WTC11 (cell line): ENCODE measurements around the gene PPP1R26.

Experiments
- CBFB ChIP-seq: sonication (generic); formaldehyde crosslinking; IDR thresholded peaks from 2 replicates; pipeline ENCODE4 v1.8.1; 2022; ENCODE audit warnings: mild to moderate bottlenecking, low read depth, missing genetic modification reagents
- HMGA2 ChIP-seq: fragments of 250-450 bp; sonication (Bioruptor Pico); IDR thresholded peaks from 2 replicates; pipeline ENCODE4 v1.4.0; 2021; ENCODE audit warnings: mild to moderate bottlenecking, moderate library complexity
- MXD4 ChIP-seq: fragments of 250-450 bp; sonication (Bioruptor Pico); IDR thresholded peaks from 2 replicates; pipeline ENCODE4 v1.8.0; 2021; ENCODE audit warnings: mild to moderate bottlenecking, moderate library complexity, borderline replicate concordance
- TCF7 ChIP-seq: sonication (generic); formaldehyde crosslinking; IDR thresholded peaks from 2 replicates; pipeline ENCODE4 v1.8.0; 2022; ENCODE audit warnings: mild to moderate bottlenecking, low read depth, missing genetic modification reagents, moderate library complexity
- ZNF671 ChIP-seq: fragments of 250-450 bp; sonication (Bioruptor Pico); IDR thresholded peaks from 2 replicates; pipeline ENCODE4 v1.8.0; 2021; ENCODE audit warnings: mild to moderate bottlenecking
- TF ChIP-seq, protein P1 (sequence below): fragments of 200-600 bp; IDR thresholded peaks from 2 replicates; pipeline ENCODE4 v1.8.0; 2022; ENCODE audit warnings: antibody characterized with exemption
- TF ChIP-seq, protein P2 (sequence below): sonication (generic); formaldehyde crosslinking; IDR thresholded peaks from 2 replicates; pipeline ENCODE4 v1.8.0; 2022; ENCODE audit warnings: mild to moderate bottlenecking, missing genetic modification reagents
- TF ChIP-seq, protein P3 (sequence below): sonication (generic); formaldehyde crosslinking; IDR thresholded peaks from 2 replicates; pipeline ENCODE4 v1.8.0; 2022; ENCODE audit warnings: mild to moderate bottlenecking, missing genetic modification reagents

DNA sequence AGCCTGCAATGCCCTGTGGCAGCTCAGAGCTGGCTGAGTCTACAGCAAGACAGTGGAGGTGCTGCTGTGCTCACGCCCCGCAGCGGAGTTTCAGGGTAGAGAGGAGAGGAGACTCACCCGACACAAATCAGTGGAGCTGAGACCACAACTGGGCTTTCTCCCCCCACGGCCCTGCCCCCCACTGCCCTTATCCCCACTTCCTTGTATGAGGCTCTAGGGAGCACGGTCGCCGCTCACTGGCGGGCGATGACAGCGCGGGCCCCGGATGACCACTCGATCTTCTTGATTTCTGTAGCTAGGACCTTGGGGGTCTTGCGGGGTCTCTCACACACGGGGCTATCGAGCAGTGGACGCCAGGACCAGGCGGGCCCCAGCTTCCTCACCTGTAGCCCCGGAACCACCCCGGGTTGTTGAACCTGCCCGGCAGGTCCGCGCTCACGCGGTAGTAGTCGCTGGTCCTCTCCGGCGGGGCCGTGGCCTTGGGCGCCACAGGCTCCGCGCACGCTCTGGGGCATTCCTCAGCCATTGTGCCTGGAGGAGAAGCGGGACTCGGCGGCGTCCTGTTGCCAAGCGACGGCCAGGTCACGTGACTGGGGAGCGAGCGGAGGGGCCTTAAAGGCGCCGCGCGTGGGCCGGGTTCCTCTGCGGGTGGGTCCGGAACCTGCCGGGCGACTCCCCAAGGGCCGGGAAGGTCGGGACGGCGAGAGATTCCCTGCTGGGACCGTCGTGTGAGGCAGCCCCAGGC lies 19.9 kb downstream of the PPP1R26 start:
- TF ChIP-seq ZNF671 (CRISPR knock-in tag) (no peak), TCF7 (CRISPR knock-in tag) (no peak), HMGA2 (no peak), CBFB (CRISPR knock-in tag) (no peak), MXD4 (CRISPR knock-in tag) (no peak)
- TF ChIP-seq, protein P1, sequence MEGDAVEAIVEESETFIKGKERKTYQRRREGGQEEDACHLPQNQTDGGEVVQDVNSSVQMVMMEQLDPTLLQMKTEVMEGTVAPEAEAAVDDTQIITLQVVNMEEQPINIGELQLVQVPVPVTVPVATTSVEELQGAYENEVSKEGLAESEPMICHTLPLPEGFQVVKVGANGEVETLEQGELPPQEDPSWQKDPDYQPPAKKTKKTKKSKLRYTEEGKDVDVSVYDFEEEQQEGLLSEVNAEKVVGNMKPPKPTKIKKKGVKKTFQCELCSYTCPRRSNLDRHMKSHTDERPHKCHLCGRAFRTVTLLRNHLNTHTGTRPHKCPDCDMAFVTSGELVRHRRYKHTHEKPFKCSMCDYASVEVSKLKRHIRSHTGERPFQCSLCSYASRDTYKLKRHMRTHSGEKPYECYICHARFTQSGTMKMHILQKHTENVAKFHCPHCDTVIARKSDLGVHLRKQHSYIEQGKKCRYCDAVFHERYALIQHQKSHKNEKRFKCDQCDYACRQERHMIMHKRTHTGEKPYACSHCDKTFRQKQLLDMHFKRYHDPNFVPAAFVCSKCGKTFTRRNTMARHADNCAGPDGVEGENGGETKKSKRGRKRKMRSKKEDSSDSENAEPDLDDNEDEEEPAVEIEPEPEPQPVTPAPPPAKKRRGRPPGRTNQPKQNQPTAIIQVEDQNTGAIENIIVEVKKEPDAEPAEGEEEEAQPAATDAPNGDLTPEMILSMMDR = no peak
- TF ChIP-seq, protein P2, sequence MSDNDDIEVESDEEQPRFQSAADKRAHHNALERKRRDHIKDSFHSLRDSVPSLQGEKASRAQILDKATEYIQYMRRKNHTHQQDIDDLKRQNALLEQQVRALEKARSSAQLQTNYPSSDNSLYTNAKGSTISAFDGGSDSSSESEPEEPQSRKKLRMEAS = peak; percentile 53; the same call in 1 of the 2 replicates
- TF ChIP-seq, protein P3, sequence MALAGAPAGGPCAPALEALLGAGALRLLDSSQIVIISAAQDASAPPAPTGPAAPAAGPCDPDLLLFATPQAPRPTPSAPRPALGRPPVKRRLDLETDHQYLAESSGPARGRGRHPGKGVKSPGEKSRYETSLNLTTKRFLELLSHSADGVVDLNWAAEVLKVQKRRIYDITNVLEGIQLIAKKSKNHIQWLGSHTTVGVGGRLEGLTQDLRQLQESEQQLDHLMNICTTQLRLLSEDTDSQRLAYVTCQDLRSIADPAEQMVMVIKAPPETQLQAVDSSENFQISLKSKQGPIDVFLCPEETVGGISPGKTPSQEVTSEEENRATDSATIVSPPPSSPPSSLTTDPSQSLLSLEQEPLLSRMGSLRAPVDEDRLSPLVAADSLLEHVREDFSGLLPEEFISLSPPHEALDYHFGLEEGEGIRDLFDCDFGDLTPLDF (CRISPR knock-in tag) = no peak; the same call in 1 of the 2 replicates
